ENCODE data around the gene GABBR2.

GABBR2 gene

DNA sequence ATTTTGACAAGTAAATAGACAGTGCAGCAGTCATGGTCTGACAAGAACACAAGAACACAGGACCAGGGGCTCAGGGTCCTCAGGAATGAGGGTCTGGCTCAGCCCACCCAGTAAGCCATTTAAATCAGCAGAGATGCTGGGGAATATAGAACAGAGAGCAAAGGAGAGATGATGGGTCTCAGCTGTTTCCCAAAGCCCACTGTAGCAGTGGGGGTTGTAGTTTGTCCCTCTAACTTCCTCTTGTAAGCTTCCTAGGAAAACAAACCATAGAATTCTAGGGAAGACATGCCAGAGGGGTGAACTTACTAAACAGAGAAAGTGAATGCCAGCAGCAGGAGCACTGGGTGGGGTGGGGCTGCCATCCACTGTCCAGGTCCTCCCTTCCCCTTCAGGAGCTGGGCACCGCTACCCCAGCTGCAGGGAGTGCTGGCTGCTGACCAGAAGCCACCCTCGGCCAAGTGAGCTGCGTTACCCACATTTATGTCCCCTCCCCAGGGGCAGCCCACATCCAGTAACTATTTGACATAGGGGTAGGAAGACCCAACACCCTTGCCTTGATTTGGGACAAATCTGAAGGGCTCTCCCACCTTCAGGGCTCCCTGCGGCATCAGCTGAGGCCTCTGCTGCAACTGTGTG lies 41.6 kb downstream of the GABBR2 start:
- H3K14ac ChIP-seq (ENCODE audit: low read length), result no peak overlapping the region
- H4K12ac ChIP-seq (ENCODE audit: low read depth, low read length), result no peak overlapping the region
- H2BK12ac ChIP-seq (ENCODE audit: low read length), result no peak overlapping the region
- H4K91ac ChIP-seq (ENCODE audit: low read depth, low read length), result no peak overlapping the region
- H3K9ac ChIP-seq (ENCODE audit: low read length), result no peak overlapping the region
- no peaks in the 10 kb centered on the region for H3K27me3 ChIP-seq (ENCODE audit: insufficient read depth, low read length)
- no peaks in the 10 kb centered on the region for H3K36me3 ChIP-seq (ENCODE audit: control insufficient read depth in 1 of 2, insufficient read depth in 2 of 2, low read length in 2 of 2)
- no peak overlapping the region for H3K27ac ChIP-seq (ENCODE audit: low read depth, low read length)
- H2BK120ac ChIP-seq (ENCODE audit: insufficient read depth, low read length, poor library complexity), result no peak overlapping the region
- no peaks in the 10 kb centered on the region for H3K9me3 ChIP-seq (ENCODE audit: insufficient read depth, low read depth, low read length)
- no peak overlapping the region for H4K8ac ChIP-seq (ENCODE audit: low read depth, low read length)
- no peak overlapping the region for H3K18ac ChIP-seq (ENCODE audit: low read length)
- no peak overlapping the region for H3K4me3 ChIP-seq (ENCODE audit: low read depth, low read length)
- no peak overlapping the region for H2BK5ac ChIP-seq (ENCODE audit: low read depth, low read length, poor library complexity)
- H3K23ac ChIP-seq (ENCODE audit: low read length), result no peak overlapping the region
- H3K79me1 ChIP-seq (ENCODE audit: low read length), result no peaks in the 10 kb centered on the region
- H3K4ac ChIP-seq (ENCODE audit: low read depth, low read length), result no peak overlapping the region
- WGBS (ENCODE audit: extremely low coverage, insufficient coverage, insufficient read length), result no CpG with 5 or more reads among the region's 4 CpGs
- H2AK5ac ChIP-seq (ENCODE audit: low read length), result no peak overlapping the region
- no peak overlapping the region for H2AFZ ChIP-seq (ENCODE audit: insufficient read depth, low read length, poor library complexity)
- H3K4me2 ChIP-seq (ENCODE audit: low read length), result no peak overlapping the region
- H3K79me2 ChIP-seq (ENCODE audit: control insufficient read depth, insufficient read depth, low read length, poor library complexity), result no peaks in the 10 kb centered on the region
- no peaks in the 10 kb centered on the region for H3K4me1 ChIP-seq (ENCODE audit: control insufficient read depth in 1 of 2, insufficient read depth in 2 of 2, low read length in 2 of 2)
- no peak for DNase-seq

DNA sequence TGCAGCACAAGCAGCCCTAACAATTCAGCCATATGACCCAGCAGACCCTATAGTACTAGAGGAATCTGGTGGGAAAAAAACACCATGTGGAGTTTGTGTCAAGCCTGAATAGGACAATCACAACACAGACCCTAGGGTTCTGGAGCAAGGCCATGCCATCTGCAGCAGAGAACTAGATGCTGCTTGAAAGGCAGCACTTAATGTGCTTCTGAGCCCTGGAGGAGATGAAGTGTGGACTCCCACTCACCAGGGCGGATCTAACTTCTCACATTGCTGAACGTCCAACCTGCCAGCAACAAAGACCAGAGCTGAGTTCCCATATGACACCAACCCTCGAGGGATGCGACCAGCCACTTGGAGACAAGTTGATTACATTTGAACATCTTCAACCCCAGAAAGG lies 43.2 kb downstream of the GABBR2 start:
- Histone ChIP-seq H4K12ac (ENCODE audit: low read depth, low read length) (no peak overlapping the region), H3K27me3 (ENCODE audit: insufficient read depth, low read length) (no peaks in the 10 kb centered on the region), H2BK120ac (ENCODE audit: insufficient read depth, low read length, poor library complexity) (no peak overlapping the region), H2BK5ac (ENCODE audit: low read depth, low read length, poor library complexity) (no peak overlapping the region), H3K4me3 (ENCODE audit: low read depth, low read length) (no peak overlapping the region), H3K4ac (ENCODE audit: low read depth, low read length) (no peak overlapping the region), H3K79me1 (ENCODE audit: low read length) (no peaks in the 10 kb centered on the region), H2BK12ac (ENCODE audit: low read length) (no peak overlapping the region), H3K23ac (ENCODE audit: low read length) (no peak overlapping the region), H3K4me1 (ENCODE audit: control insufficient read depth in 1 of 2, insufficient read depth in 2 of 2, low read length in 2 of 2) (no peaks in the 10 kb centered on the region), H3K4me2 (ENCODE audit: low read length) (no peak overlapping the region), H4K91ac (ENCODE audit: low read depth, low read length) (no peak overlapping the region), H2AFZ (ENCODE audit: insufficient read depth, low read length, poor library complexity) (no peak overlapping the region), H3K9ac (ENCODE audit: low read length) (no peak overlapping the region), H3K79me2 (ENCODE audit: control insufficient read depth, insufficient read depth, low read length, poor library complexity) (no peaks in the 10 kb centered on the region), H3K18ac (ENCODE audit: low read length) (no peak overlapping the region), H4K8ac (ENCODE audit: low read depth, low read length) (no peak overlapping the region), H3K9me3 (ENCODE audit: insufficient read depth, low read depth, low read length) (no peaks in the 10 kb centered on the region), H3K14ac (ENCODE audit: low read length) (no peak overlapping the region), H2AK5ac (ENCODE audit: low read length) (no peak overlapping the region), H3K36me3 (ENCODE audit: control insufficient read depth in 1 of 2, insufficient read depth in 2 of 2, low read length in 2 of 2) (no peaks in the 10 kb centered on the region), H3K27ac (ENCODE audit: low read depth, low read length) (no peak overlapping the region)
- WGBS (ENCODE audit: extremely low coverage, insufficient coverage, insufficient read length), result no CpG with 5 or more reads among the region's 4 CpGs
- no peak for DNase-seq

DNA sequence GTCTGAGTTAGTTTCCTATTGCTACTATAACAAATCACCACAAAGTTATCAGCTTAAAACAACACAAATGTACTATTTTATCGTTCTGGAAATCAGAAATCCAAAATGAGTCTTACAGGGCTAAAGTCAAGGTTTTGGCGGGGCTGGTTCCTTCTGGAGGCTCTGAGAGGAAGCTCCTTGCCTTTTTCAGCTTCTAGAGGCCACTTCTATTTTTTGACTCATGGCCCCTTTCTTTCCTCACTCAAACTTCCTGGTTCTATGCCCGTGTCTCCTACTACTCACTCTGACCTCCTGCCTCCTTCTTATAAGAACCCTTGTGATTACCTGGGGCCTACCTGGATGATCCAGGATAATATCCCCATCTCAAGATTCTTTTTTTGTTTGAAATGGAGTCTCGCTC lies 48.2 kb downstream of the GABBR2 start:
- H2BK12ac ChIP-seq (ENCODE audit: low read length), result no peak overlapping the region
- H3K27ac ChIP-seq (ENCODE audit: low read depth, low read length), result no peak overlapping the region
- H3K4me3 ChIP-seq (ENCODE audit: low read depth, low read length), result no peak overlapping the region
- no peak overlapping the region for H4K12ac ChIP-seq (ENCODE audit: low read depth, low read length)
- H3K27me3 ChIP-seq (ENCODE audit: insufficient read depth, low read length), result no peaks in the 10 kb centered on the region
- no peak for DNase-seq
- H3K14ac ChIP-seq (ENCODE audit: low read length), result no peak overlapping the region
- no peak overlapping the region for H2AK5ac ChIP-seq (ENCODE audit: low read length)
- H3K79me2 ChIP-seq (ENCODE audit: control insufficient read depth, insufficient read depth, low read length, poor library complexity), result no peaks in the 10 kb centered on the region
- no peak overlapping the region for H3K18ac ChIP-seq (ENCODE audit: low read length)
- H3K4me1 ChIP-seq (ENCODE audit: control insufficient read depth in 1 of 2, insufficient read depth in 2 of 2, low read length in 2 of 2), result no peaks in the 10 kb centered on the region
- no peak overlapping the region for H3K9ac ChIP-seq (ENCODE audit: low read length)
- H3K36me3 ChIP-seq (ENCODE audit: control insufficient read depth in 1 of 2, insufficient read depth in 2 of 2, low read length in 2 of 2), result no peaks in the 10 kb centered on the region
- H4K8ac ChIP-seq (ENCODE audit: low read depth, low read length), result no peak overlapping the region
- H3K4ac ChIP-seq (ENCODE audit: low read depth, low read length), result no peak overlapping the region
- no peak overlapping the region for H2BK120ac ChIP-seq (ENCODE audit: insufficient read depth, low read length, poor library complexity)
- H3K4me2 ChIP-seq (ENCODE audit: low read length), result no peak overlapping the region
- H2BK5ac ChIP-seq (ENCODE audit: low read depth, low read length, poor library complexity), result no peak overlapping the region
- no peak overlapping the region for H4K91ac ChIP-seq (ENCODE audit: low read depth, low read length)
- peaks cover 2% of the 10 kb centered on the region for H3K9me3 ChIP-seq (ENCODE audit: insufficient read depth, low read depth, low read length)
- no CpG with 5 or more reads among the region's 4 CpGs for WGBS (ENCODE audit: extremely low coverage, insufficient coverage, insufficient read length)
- no peak overlapping the region for H3K23ac ChIP-seq (ENCODE audit: low read length)
- no peaks in the 10 kb centered on the region for H3K79me1 ChIP-seq (ENCODE audit: low read length)
- H2AFZ ChIP-seq (ENCODE audit: insufficient read depth, low read length, poor library complexity), result no peak overlapping the region

DNA sequence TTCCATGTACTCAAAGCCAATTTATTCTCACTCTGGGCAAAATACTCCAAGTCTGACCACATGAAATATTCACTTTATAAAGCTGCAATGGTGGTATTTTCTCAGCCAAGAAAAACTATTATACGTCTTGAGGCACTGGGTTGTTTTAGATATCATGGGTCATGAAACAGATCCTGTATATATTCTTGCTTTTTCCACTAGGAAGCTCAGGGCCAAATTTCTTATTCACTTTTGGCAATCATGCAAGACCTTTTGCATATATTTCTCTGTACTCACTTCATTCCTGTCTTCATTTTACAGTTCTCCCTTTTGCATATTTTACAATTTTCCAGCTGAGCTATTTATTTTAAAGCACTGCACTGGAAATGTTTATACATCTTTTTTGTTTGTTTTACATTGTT lies 49.8 kb downstream of the GABBR2 start:
- Histone ChIP-seq H3K36me3 (ENCODE audit: control insufficient read depth in 1 of 2, insufficient read depth in 2 of 2, low read length in 2 of 2) (no peaks in the 10 kb centered on the region), H4K8ac (ENCODE audit: low read depth, low read length) (no peak overlapping the region), H3K4me1 (ENCODE audit: control insufficient read depth in 1 of 2, insufficient read depth in 2 of 2, low read length in 2 of 2) (no peaks in the 10 kb centered on the region), H4K91ac (ENCODE audit: low read depth, low read length) (no peak overlapping the region), H2AFZ (ENCODE audit: insufficient read depth, low read length, poor library complexity) (no peak overlapping the region), H2BK5ac (ENCODE audit: low read depth, low read length, poor library complexity) (no peak overlapping the region), H3K4me3 (ENCODE audit: low read depth, low read length) (no peak overlapping the region), H3K27me3 (ENCODE audit: insufficient read depth, low read length) (no peaks in the 10 kb centered on the region), H2AK5ac (ENCODE audit: low read length) (no peak overlapping the region), H3K79me2 (ENCODE audit: control insufficient read depth, insufficient read depth, low read length, poor library complexity) (no peaks in the 10 kb centered on the region), H3K23ac (ENCODE audit: low read length) (no peak overlapping the region), H2BK12ac (ENCODE audit: low read length) (no peak overlapping the region), H2BK120ac (ENCODE audit: insufficient read depth, low read length, poor library complexity) (no peak overlapping the region), H3K14ac (ENCODE audit: low read length) (no peak overlapping the region), H3K27ac (ENCODE audit: low read depth, low read length) (no peak overlapping the region), H4K12ac (ENCODE audit: low read depth, low read length) (no peak overlapping the region), H3K79me1 (ENCODE audit: low read length) (no peaks in the 10 kb centered on the region), H3K9me3 (ENCODE audit: insufficient read depth, low read depth, low read length) (peaks cover 2% of the 10 kb centered on the region), H3K18ac (ENCODE audit: low read length) (no peak overlapping the region), H3K4me2 (ENCODE audit: low read length) (no peak overlapping the region), H3K4ac (ENCODE audit: low read depth, low read length) (no peak overlapping the region), H3K9ac (ENCODE audit: low read length) (no peak overlapping the region)
- no CpG with 5 or more reads among the region's 1 CpG for WGBS (ENCODE audit: extremely low coverage, insufficient coverage, insufficient read length)
- DNase-seq, result peak in 1 of 2 donors; percentile 60

Data from trophoblast cell (in vitro differentiated cells and primary cell).